Pancreas (tissue), 10 donors: ENCODE results near the gene AMBP. TPM values are rescaled to one million over a fixed set of nuclear protein-coding genes. Genes with fewer than 3 reads are reported as not detected.

ENCODE experiments used
- ATAC-seq, 4 donors: fragments of 200-7000 bp; cut with Tn5 transposase; one replicate each; pipeline versions ENCODE4 v1.8.0 to v1.9.1; 2020; ENCODE audit warnings: mild to moderate bottlenecking in 4 of 4, moderate library complexity in 4 of 4
- DNase-seq, 6 donors: peaks; one replicate each; pipeline ENCODE4 v3.0.0-alpha.2; 2020
- FAIRE-seq: peaks from 2 replicates; lab custom pipeline; 2012; peaks lifted over from hg19 to GRCh38; lab: Jason Lieb, UNC
- H3K27ac ChIP-seq, 4 donors: fragments of 200-600 bp; sonication (generic); 1 replicate in 3 of 4; 2 replicates in 1 of 4; pipeline versions ENCODE4 v1.5.0 to v1.8.0; 2020
- H3K27me3 ChIP-seq, 4 donors: fragments of 200-600 bp; one replicate each; pipeline ENCODE4 v1.8.0; 2021
- H3K36me3 ChIP-seq, 3 donors: fragments of 200-600 bp; sonication (generic) in 1 of 3; one replicate each; pipeline versions ENCODE4 v1.5.0 to v1.8.0; 2020 to 2021
- H3K4me1 ChIP-seq, 3 donors: fragments of 200-600 bp; one replicate each; pipeline ENCODE4 v1.8.0; 2021
- H3K4me3 ChIP-seq, 4 donors: fragments of 200-600 bp; sonication (generic) in 2 of 4; one replicate each; pipeline versions ENCODE4 v1.5.0 to v1.8.0; 2020 to 2021
- H3K9me3 ChIP-seq, 4 donors: fragments of 200-600 bp; one replicate each; pipeline ENCODE4 v1.8.0; 2021
- CTCF ChIP-seq, 4 donors: fragments of 200-600 bp; sonication (generic) in 3 of 4; IDR thresholded peaks; one replicate each; pipeline versions ENCODE4 v1.5.0 to v1.8.0; 2021; ENCODE audit warnings: antibody characterized with exemption in 4 of 4
- WGBS, 2 donors: extraction: QIAGEN DNeasy Blood & Tissue Kit; methylation state at CpG; one replicate each; pipeline ENCODE4 v1.1.7; 2013; 5-methylcytosine and 5-hydroxymethylcytosine counted together
- intact Hi-C, 3 donors: fragments of 100-400 bp; cut with DNase I; formaldehyde crosslinking; loops; one replicate each; pipeline versions ENCODE4 v1.11.1 to v1.14.2; 2022
- polyA plus RNA-seq, 2 donors: library from polyadenylated mRNA; stranded (reverse); fragments of 200-250 nt; gene quantifications; one replicate each; pipeline ENCODE4 v1.2.3, GENCODE V29; 2013
- total RNA-seq, 6 donors: library from RNA; stranded (reverse); fragmentation: NEBNext Ultra II Directional in 4 of 6; extraction: Animal tissue kit (Norgen Biotek cat#: 25700) in 4 of 6; gene quantifications; one replicate each; pipeline versions ENCODE4 v1.2.1 to v1.2.4, GENCODE V29; 2021 to 2023
- donor health status: healthy with polysubstance abuse.
- donor health status: DM: no; HTN: no; CAD: no; lungs with moderate emphysema.
- donor health status: DM: no; HTN: no; CAD: no.
- donor health status: control.
- donor health status: control.
- donor health status: Bipolar disorder and iron deficiency.
- donor health status: DM: yes; HTN: yes; CAD: no.
- donor health status: DM: no; HTN: no; CAD: no.
- donor health status: DM: no; HTN: no; CAD: no.
- donor health status: DM: yes; HTN: yes; CAD: no.

AMBP gene
- total and polyA plus RNA-seq, 8 donors, result 62.7 to 370 (median 102) TPM

DNA sequence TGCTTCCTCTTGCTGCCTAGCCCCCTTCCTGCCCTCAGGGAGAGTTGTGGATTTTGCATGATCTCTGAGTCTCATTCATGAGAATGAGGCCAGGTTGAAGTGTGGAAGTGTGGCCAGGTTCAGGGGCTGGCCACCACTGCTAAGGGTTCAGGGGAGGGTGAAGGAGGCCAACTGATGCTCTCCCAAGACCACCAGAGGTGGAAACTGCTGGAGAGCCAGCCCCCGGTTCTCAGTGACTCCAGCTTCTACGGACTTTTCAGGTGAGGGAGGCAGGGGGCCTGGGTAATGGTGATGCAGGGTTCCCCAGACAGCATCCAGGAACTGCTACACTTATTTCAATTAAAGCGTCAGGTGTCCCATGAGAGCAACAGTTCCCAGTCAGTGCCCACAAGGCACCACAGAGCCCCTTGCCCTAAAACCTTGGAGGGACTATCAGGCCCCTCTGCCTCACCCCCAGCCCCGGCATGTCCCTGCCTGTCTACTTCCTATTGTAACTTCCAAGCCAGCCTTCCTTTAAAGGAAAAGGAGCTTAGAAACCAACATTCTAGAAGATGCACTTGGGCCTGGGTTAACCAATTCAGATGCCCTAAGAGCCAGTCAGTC lies 50.1 kb downstream of the AMBP start:
- intact Hi-C loops, result no loop called here
- 91 to 98% methylated on average over 4 of the region's 4 CpGs for WGBS, 2 donors
- H3K27me3 ChIP-seq, result no peaks in the 10 kb centered on the region
- no peak overlapping the region for H3K4me3 ChIP-seq
- DNase-seq (peak in 1 of 6 donors; percentile 25), FAIRE-seq (no peak), ATAC-seq (no peak)
- no peak for TF ChIP-seq CTCF (IDR thresholded peaks at IDR 0.05)
- peaks cover 0 to 4% (median 4%) of the 10 kb centered on the region in 3 donors for H3K36me3 ChIP-seq
- no peak overlapping the region for H3K27ac ChIP-seq
- H3K9me3 ChIP-seq, result no peaks in the 10 kb centered on the region
- H3K4me1 ChIP-seq, result no peaks in the 10 kb centered on the region

DNA sequence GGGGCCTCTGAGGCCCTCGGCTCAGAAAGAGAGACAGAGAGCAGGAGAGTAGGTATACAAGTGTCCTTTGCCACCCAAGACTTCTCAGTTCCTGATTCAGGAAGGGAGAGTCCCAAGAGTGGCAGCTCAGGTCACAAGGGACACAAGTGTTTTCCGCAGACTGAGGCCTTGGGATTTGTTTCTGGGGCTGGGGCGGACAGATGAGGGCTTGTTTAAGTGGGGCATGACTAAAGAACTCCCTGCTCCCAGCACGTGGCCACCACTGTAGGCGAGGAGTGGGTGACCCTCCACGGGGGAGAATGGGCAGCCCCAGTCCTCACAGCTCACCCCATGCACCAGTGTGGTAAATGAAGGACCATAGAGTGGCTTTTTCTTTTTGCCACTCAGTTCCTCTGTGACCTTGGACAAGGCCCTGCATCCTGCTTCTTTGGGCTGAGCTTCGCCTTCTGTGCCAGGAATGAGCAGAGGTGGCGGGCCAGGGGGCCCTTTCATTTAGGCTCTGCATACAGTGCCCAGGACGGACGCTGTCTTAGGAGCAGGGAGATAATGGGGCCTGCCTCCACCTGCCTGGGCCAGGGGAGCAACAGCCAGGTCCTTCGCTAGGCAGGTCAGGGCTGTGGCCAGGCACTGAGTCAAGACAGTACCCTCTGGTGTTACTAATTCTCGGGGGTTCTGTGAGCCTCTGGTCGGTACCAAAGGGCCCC lies 50.8 kb downstream of the AMBP start:
- no peaks in the 10 kb centered on the region for H3K4me1 ChIP-seq
- intact Hi-C loops, result no loop called here
- H3K27ac ChIP-seq, result no peak overlapping the region
- H3K36me3 ChIP-seq, result peaks cover 0 to 4% (median 4%) of the 10 kb centered on the region in 3 donors
- no peak for FAIRE-seq
- no peaks in the 10 kb centered on the region for H3K27me3 ChIP-seq
- ATAC-seq, result no peak
- no peaks in the 10 kb centered on the region for H3K9me3 ChIP-seq
- DNase-seq, result peak in 1 of 6 donors; percentile 39
- 90 to 93% methylated on average over 13 of the region's 13 CpGs for whole genome bisulfite sequencing, 2 donors
- H3K4me3 ChIP-seq, result no peak overlapping the region
- TF ChIP-seq CTCF (IDR thresholded peaks at IDR 0.05), result no peak

DNA sequence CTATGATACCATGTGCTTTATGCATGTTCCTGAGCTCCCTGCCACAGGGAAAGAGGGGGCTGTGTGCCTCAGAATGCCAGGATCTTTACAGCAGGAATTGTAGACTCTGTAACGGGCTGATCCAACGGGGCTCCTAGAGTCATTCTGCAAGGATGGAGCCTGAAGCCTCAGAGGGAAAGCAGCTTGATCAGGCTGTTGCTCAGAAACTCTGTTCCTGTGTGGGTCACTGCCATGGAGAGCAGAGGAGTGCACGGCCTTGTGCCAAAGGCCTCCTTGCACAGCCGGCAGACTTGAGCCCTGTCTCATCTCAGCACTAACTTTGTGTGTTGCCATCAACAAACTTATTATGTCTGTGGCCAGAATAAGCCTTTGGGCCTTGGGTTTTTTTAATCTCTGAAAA lies 51.8 kb downstream of the AMBP start:
- no peaks in the 10 kb centered on the region for H3K4me1 ChIP-seq
- 89 to 97% methylated on average over 4 of the region's 4 CpGs for WGBS, 2 donors
- H3K9me3 ChIP-seq, result no peaks in the 10 kb centered on the region
- intact Hi-C loops, result no loop called here
- peaks cover 0 to 4% (median 4%) of the 10 kb centered on the region in 3 donors for H3K36me3 ChIP-seq
- H3K27me3 ChIP-seq, result no peaks in the 10 kb centered on the region
- no peak for TF ChIP-seq CTCF (IDR thresholded peaks at IDR 0.05)
- no peak for FAIRE-seq
- no peak overlapping the region for H3K4me3 ChIP-seq
- ATAC-seq, result no peak
- DNase-seq, result no peak
- no peak overlapping the region for H3K27ac ChIP-seq

DNA sequence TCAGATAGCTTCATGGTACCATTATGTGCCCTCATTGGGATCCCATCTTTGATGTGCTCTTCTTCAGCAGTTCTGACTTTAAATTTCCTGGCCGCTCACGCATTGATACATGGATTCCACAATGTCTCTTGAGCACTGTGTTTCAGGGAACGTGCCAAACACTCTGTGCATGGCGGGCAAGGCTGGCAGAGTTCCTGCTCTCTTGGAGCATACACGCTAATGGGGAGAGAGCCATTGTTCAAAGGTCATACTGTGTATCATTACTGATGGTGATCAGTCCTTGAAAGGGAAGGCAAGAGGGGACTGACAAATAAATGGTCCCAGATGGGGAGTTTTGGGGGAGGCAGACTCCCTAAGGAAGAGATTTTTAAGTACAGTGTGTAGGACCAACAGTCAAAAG lies 52.3 kb downstream of the AMBP start:
- Histone ChIP-seq H3K9me3 (no peaks in the 10 kb centered on the region), H3K36me3 (peaks cover 0 to 4% (median 4%) of the 10 kb centered on the region in 3 donors), H3K4me3 (no peak overlapping the region), H3K27ac (no peak overlapping the region), H3K4me1 (no peaks in the 10 kb centered on the region), H3K27me3 (no peaks in the 10 kb centered on the region)
- 94 to 97% methylated on average over 5 of the region's 5 CpGs for WGBS, 2 donors
- intact Hi-C loops, result no loop called here
- TF ChIP-seq CTCF (IDR thresholded peaks at IDR 0.05), result no peak
- FAIRE-seq (no peak), DNase-seq (no peak), ATAC-seq (no peak)
